Mesothelial cell of epicardium (in vitro differentiated cells): ENCODE measurements around the gene TMEM254. TPM values are rescaled to one million over a fixed set of nuclear protein-coding genes. Genes with fewer than 3 reads are reported as not detected.
"Not testable (repeated sequence)": the region's sequence is repeated elsewhere in the genome, so short reads cannot be mapped to it uniquely, and the experiment has no call there.

ENCODE experiments used
- DNase-seq, 2 experiments: peaks; one replicate each; pipeline ENCODE4 v3.0.0; 2021; ENCODE audit warnings: low spot score in 2 of 2; ENCODE audit not compliant: unreplicated experiment in 2 of 2
- H3K27ac Mint-ChIP-seq: 2 replicates; pipeline ENCODE4 v1.8.0; 2021; ENCODE audit warnings: mixed read lengths
- H3K27me3 Mint-ChIP-seq: 2 replicates; pipeline ENCODE4 v1.8.0; 2021; ENCODE audit warnings: low read depth, mixed read lengths
- H3K36me3 Mint-ChIP-seq: 2 replicates; pipeline ENCODE4 v1.8.0; 2021; ENCODE audit warnings: mixed read lengths
- H3K4me1 Mint-ChIP-seq: 2 replicates; pipeline ENCODE4 v1.8.0; 2021; ENCODE audit warnings: mixed read lengths
- H3K4me3 Mint-ChIP-seq: 2 replicates; pipeline ENCODE4 v1.8.0; 2021; ENCODE audit warnings: mild to moderate bottlenecking, moderate library complexity, mixed read lengths
- H3K9me3 Mint-ChIP-seq: 2 replicates; pipeline ENCODE4 v1.8.0; 2021; ENCODE audit warnings: mixed read lengths
- total RNA-seq: library from RNA; stranded (reverse); gene quantifications from 3 replicates; pipeline ENCODE4 v1.2.1, GENCODE V29; 2021
- TF ChIP-seq, protein P1 (sequence below): fragments of 200-600 bp; sonication (generic); IDR thresholded peaks from one replicate; pipeline ENCODE4 v1.5.0; 2021; ENCODE audit warnings: antibody characterized with exemption; ENCODE audit not compliant: unreplicated experiment

The TMEM254 gene
- total RNA-seq, 1 donor from 2014 or later = 26.1 TPM

DNA sequence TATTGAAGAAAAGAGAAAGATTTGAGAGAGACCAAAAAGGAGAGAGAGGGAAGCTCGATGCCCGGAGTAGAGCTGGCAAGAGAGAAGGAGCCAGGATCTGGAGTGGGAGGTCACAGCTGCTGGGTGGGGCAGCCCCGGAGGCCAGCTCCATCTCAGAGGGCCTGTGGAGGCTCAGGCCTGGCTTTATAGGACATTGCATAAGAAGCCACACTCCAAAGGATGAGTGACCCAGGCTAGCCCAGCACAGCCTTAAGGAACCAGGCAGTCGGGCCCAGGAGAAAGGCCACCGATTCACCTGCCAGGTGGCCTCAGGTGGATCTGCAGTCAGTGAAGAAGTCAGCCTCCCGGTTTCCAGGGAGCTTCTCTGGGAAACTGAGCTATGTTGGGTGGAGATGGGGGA is 54.7 kb downstream of the TMEM254 start:
- TF ChIP-seq, protein P1, sequence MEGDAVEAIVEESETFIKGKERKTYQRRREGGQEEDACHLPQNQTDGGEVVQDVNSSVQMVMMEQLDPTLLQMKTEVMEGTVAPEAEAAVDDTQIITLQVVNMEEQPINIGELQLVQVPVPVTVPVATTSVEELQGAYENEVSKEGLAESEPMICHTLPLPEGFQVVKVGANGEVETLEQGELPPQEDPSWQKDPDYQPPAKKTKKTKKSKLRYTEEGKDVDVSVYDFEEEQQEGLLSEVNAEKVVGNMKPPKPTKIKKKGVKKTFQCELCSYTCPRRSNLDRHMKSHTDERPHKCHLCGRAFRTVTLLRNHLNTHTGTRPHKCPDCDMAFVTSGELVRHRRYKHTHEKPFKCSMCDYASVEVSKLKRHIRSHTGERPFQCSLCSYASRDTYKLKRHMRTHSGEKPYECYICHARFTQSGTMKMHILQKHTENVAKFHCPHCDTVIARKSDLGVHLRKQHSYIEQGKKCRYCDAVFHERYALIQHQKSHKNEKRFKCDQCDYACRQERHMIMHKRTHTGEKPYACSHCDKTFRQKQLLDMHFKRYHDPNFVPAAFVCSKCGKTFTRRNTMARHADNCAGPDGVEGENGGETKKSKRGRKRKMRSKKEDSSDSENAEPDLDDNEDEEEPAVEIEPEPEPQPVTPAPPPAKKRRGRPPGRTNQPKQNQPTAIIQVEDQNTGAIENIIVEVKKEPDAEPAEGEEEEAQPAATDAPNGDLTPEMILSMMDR = no peak
- Mint-ChIP-seq H3K4me3 (peak overlapping the region; percentile 80), H3K4me1 (peaks cover 30% of the 10 kb centered on the region), H3K36me3 (no peaks in the 10 kb centered on the region), H3K27ac (peak overlapping the region; percentile 90), H3K27me3 (peaks cover 13% of the 10 kb centered on the region), H3K9me3 (no peaks in the 10 kb centered on the region)
- DNase-seq = no peak

DNA sequence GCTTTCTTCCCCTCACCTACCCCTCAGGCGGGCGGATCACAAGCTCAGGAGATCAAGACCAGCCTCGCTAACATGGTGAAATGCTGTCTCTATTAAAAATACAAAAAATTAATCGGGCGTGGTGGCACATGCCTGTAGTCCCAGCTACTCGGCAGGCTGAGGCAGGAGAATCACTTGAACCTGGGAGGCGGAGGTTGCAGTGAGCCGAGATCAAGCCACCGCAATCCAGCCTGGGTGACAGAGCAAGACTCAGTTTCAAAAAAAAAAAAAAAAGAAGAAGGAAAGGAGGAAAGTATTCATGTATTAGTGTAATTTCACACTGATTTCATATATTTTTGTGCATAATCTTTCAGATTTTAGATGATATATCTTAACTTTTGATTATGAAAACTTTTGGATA is 55.2 kb downstream of the TMEM254 start:
- Mint-ChIP-seq H3K27me3 (peaks cover 13% of the 10 kb centered on the region), H3K4me1 (peaks cover 33% of the 10 kb centered on the region), H3K27ac (peak overlapping the region; percentile 21), H3K4me3 (peak overlapping the region; percentile 80)
- not testable (repeated sequence) for H3K9me3 Mint-ChIP-seq, DNase-seq, H3K36me3 Mint-ChIP-seq

DNA sequence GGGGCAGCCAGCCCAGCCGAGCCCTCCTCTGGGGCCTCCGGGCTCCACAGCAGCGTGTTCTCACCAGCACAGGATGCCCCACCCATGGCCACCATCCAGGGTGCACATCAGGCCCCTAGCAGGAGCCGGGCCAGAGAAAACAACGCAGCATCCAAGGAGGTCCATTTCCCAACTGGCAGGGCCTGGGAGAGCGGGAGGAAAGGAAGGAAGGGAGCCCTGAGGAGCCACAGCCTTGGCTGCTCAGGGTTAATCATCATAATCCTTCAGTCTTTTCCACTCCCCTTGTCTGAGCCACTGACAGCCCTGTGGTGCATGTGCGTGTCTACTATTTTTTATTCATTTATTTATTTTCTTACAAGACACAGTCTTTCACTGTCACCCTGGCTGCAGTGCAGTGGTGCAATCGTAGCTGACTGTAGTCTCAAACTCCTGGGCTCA is 57.7 kb downstream of the TMEM254 start:
- no peaks in the 10 kb centered on the region for H3K36me3 Mint-ChIP-seq
- H3K4me3 Mint-ChIP-seq = no peak overlapping the region
- peaks cover 13% of the 10 kb centered on the region for H3K27me3 Mint-ChIP-seq
- no peak for DNase-seq
- no peaks in the 10 kb centered on the region for H3K9me3 Mint-ChIP-seq
- TF ChIP-seq, protein P1 = no peak
- H3K4me1 Mint-ChIP-seq = peaks cover 39% of the 10 kb centered on the region
- H3K27ac Mint-ChIP-seq = no peak overlapping the region

DNA sequence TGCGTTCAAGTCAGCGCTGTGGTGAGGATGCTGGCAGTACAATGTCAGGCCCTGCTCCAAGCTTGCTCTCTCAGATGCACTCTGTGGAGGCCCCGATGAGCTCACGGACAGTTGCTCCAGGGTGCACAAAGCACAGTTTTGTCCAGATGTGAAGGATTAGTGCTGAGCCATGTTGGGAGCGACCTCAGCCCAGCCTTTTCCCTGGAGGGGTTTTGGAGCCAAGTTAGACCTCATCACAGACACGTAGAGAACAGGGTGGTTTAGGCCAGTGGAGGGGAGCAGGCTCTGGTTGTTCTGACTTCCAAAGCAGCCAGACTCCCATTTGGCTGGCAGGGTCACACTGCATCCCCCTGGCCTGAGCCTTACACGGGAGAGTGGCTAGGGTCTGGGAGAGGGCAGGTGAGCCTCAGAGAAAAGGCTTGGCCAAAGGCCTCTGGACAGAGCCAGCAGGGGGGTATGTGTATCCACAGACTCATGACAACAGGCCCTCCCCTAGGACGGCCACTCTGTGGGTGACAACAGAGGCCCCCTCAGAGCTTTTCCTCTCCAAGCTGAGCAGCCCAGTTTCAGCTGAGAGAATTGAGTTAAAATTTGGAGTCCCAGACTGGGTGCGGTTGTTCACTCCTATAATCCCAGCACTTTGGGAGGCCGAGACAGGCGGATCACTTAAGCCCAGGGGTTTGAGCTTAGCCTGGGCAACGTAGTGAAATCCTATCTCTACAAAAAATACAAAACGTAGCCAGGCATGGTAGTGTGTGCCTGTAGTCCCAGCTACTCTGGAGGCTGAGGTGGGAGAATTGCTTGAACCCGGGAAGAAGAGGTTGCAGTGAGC is 58.8 kb downstream of the TMEM254 start:
- H3K27me3 Mint-ChIP-seq = peaks cover 9% of the 10 kb centered on the region
- H3K4me3 Mint-ChIP-seq = no peak overlapping the region
- TF ChIP-seq, protein P1 = no peak
- no peak for DNase-seq
- no peaks in the 10 kb centered on the region for H3K9me3 Mint-ChIP-seq
- H3K36me3 Mint-ChIP-seq = no peaks in the 10 kb centered on the region
- peaks cover 32% of the 10 kb centered on the region for H3K4me1 Mint-ChIP-seq
- peak overlapping the region; percentile 82 for H3K27ac Mint-ChIP-seq

DNA sequence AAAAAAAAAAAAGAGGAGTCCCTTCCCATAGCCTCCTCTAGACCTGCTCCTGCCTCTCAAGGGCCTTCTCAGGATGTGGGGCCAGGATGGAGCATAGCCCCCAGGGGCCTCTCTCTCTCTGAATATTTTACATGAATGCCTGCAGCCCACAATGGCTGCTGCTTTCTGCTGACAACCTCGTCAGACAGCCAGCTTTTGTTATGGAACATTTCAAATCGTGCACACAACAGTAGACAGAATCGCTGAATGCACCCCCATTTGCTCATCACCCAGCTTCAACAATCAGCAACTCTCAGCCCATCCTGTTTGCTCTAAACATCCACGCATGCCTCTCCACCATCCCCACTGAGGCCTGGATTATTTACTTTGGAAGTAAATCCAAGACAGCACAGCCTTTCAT is 59.5 kb downstream of the TMEM254 start:
- TF ChIP-seq, protein P1 = no peak

DNA sequence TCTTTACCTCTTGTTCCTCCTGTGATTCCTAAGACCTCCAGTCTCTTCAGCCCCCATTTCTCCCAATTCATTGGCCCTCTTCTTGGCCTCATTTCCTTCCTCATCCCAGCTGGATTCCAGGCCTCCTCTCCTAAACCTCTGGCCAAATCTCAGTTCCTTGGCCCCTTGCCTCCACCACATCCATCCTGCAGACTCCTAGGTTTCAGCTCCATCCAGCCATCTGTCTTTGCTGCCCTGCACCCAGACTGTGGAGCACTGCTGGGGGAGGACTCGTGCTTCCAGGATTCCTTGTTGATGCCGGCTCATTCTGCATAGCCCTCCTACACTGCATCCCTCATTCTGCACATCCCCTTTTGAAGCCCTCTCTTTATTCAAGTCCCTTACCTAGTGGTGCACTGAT is 60.8 kb downstream of the TMEM254 start:
- TF ChIP-seq, protein P1 = no peak
- no peaks in the 10 kb centered on the region for H3K9me3 Mint-ChIP-seq
- H3K4me3 Mint-ChIP-seq = no peak overlapping the region
- peaks cover 28% of the 10 kb centered on the region for H3K4me1 Mint-ChIP-seq
- no peaks in the 10 kb centered on the region for H3K36me3 Mint-ChIP-seq
- no peak overlapping the region for H3K27ac Mint-ChIP-seq
- H3K27me3 Mint-ChIP-seq = no peaks in the 10 kb centered on the region
- DNase-seq = no peak

More for the DNA sequence above, 59.5 kb downstream of the TMEM254 start:
- no peak for DNase-seq
- Mint-ChIP-seq H3K27me3 (peaks cover 6% of the 10 kb centered on the region), H3K36me3 (no peaks in the 10 kb centered on the region), H3K4me1 (peaks cover 29% of the 10 kb centered on the region), H3K9me3 (no peaks in the 10 kb centered on the region), H3K4me3 (no peak overlapping the region), H3K27ac (peak overlapping the region; percentile 86)
